ENCODE results near the gene PCDH15. TPM values are rescaled to one million over a fixed set of nuclear protein-coding genes. Genes with fewer than 3 reads are reported as not detected.

The PCDH15 gene
- total and polyA plus RNA-seq, 2 of the 8 experiments (the other 6 are each of a cell fraction or from before 2014, with no cell fraction given) = 0.11 TPM; not detected in 1

DNA sequence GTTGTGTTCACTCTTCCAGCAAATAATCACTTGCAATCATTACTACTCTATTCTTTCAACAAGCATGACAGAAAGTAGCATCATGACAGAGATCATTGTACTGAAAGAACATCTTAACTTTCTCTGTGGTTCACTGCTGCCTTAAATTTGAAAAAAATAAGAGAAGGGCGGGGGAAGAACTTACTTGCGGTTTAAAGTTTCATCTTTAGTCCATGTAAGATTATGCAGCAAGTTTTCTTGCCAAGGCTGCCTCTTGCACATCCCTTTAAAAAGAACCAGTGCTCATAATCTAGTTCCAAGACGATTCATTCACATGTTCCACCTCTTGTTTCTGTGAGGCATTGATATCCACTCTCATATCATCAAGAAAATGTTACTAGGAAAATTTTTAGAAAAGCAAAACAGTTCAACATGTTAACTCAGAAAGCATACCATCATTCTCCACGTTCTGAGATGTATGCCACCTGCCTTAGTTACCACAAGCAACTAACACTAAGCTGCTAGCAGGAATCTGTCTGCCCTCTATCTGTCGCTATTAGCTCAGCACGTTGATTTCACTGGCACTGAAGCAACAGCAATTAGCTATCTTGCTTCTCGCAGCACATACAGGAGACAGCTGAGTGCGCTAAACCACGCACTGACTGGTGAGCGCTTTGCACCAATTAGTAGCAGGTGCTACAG is at the start of gene PCDH15 (continued):
- no peak for TF ChIP-seq ATF2 (IDR thresholded peaks at IDR 0.05; ENCODE audit: low read length)
- peak in 2 of 3 experiments; percentile 68 to 84; a peak in 3 of 4 replicates for TF ChIP-seq CTCF (IDR thresholded peaks at IDR 0.05; ENCODE audit: control extremely low read depth in 1 of 3, insufficient read depth in 1 of 3, low read depth in 1 of 3, low read length in 3 of 3)
